Lung (tissue), 12 donors: ENCODE results near the gene SUCO. TPM values are rescaled to one million over a fixed set of nuclear protein-coding genes. Genes with fewer than 3 reads are reported as not detected.

ENCODE experiments used
- ATAC-seq: fragments of 200-7000 bp; cut with Tn5 transposase; one replicate; pipeline ENCODE4 v1.9.1; 2020; ENCODE audit warnings: moderate number of reproducible peaks; ENCODE audit not compliant: insufficient read depth, low FRiP score
- DNase-seq, 3 donors: peaks; one replicate each; pipeline ENCODE4 v3.0.0-alpha.2; 2013 to 2017
- H3K27ac ChIP-seq, 2 donors: one replicate each; pipeline ENCODE4 v1.5.1; 2013; ENCODE audit warnings: mild to moderate bottlenecking in 2 of 2, moderate library complexity in 2 of 2, control low read depth in 1 of 2, inconsistent platforms in 1 of 2, low read depth in 1 of 2, low read length in 1 of 2
- H3K27me3 ChIP-seq, 3 donors: one replicate each; pipeline ENCODE4 v1.5.1; 2013; ENCODE audit warnings: low read length in 2 of 3; ENCODE audit not compliant: control insufficient read depth in 3 of 3, insufficient read depth in 3 of 3
- H3K36me3 ChIP-seq, 4 donors: one replicate each; pipeline ENCODE4 v1.5.1; 2013; ENCODE audit warnings: low read length in 4 of 4, mild to moderate bottlenecking in 1 of 4, moderate library complexity in 1 of 4; ENCODE audit not compliant: control insufficient read depth in 4 of 4, insufficient read depth in 4 of 4
- H3K4me1 ChIP-seq, 5 donors: one replicate each; pipeline ENCODE4 v1.5.1; 2013; ENCODE audit warnings: low read length in 5 of 5, mild to moderate bottlenecking in 2 of 5, moderate library complexity in 1 of 5; ENCODE audit not compliant: control insufficient read depth in 5 of 5, insufficient read depth in 5 of 5
- H3K4me3 ChIP-seq: one replicate; pipeline ENCODE4 v1.5.1; 2013; ENCODE audit warnings: mild to moderate bottlenecking, control low read depth, moderate library complexity
- H3K9ac ChIP-seq, 2 donors: one replicate each; pipeline ENCODE4 v1.5.1; 2013; ENCODE audit warnings: low read length in 2 of 2, control low read depth in 1 of 2; ENCODE audit not compliant: insufficient read depth in 1 of 2
- H3K9me3 ChIP-seq, 4 donors: one replicate each; pipeline ENCODE4 v1.5.1; 2013; ENCODE audit warnings: low read length in 3 of 4, mild to moderate bottlenecking in 1 of 4, moderate library complexity in 1 of 4; ENCODE audit not compliant: control insufficient read depth in 4 of 4, insufficient read depth in 3 of 4
- CTCF ChIP-seq: IDR thresholded peaks from 2 replicates; pipeline ENCODE4 v1.5.1; 2012; ENCODE audit warnings: mild to moderate bottlenecking; ENCODE audit errors: control extremely low read depth, extremely low read depth
- WGBS, 2 donors: extraction: QIAGEN DNeasy Blood & Tissue Kit; methylation state at CpG; one replicate each; pipeline ENCODE4 v1.1.7; 2013; 5-methylcytosine and 5-hydroxymethylcytosine counted together
- polyA plus RNA-seq, 2 donors: library from polyadenylated mRNA; stranded (reverse); fragments of 200-250 nt; gene quantifications; one replicate each; pipeline ENCODE4 v1.2.1, GENCODE V29; 2013
- total RNA-seq, 2 donors: library from RNA; depleted of rRNA in 1 of 2; stranded (reverse); fragments of >200 nt in 1 of 2; gene quantifications; one replicate each; pipeline ENCODE4 v1.2.1, GENCODE V29; 2014 to 2021
- donor health status: control.
- donor health status: control.
- donor health status: Bipolar disorder and iron deficiency.
- donor health status: healthy.
- donor health status: DM: yes; HTN: yes; CAD: no.

Gene SUCO
- total and polyA plus RNA-seq, 4 donors, result 10.2 to 86.8 (median 22.0) TPM

GRCh38 chr1:172517081-172517480 is 15.9 kb upstream of the SUCO start:
- Histone ChIP-seq H3K4me3 (no peak overlapping the region), H3K4me1 (no peaks in the 10 kb centered on the region), H3K36me3 (no peaks in the 10 kb centered on the region), H3K27ac (no peak overlapping the region), H3K9me3 (no peaks in the 10 kb centered on the region), H3K27me3 (no peaks in the 10 kb centered on the region), H3K9ac (no peak overlapping the region)
- no peak for DNase-seq
- TF ChIP-seq CTCF, result no peak
- no peak for ATAC-seq
- 69 to 94% methylated on average over 1 of the region's 1 CpG for WGBS, 2 donors

- no peaks in the 10 kb centered on the region for H3K4me1 ChIP-seq
- DNase-seq (no peak), ATAC-seq (no peak)
- H3K4me3 ChIP-seq, result no peak overlapping the region
- no peaks in the 10 kb centered on the region for H3K36me3 ChIP-seq
- H3K27ac ChIP-seq, result no peak overlapping the region
- TF ChIP-seq CTCF, result no peak
- H3K27me3 ChIP-seq, result no peaks in the 10 kb centered on the region
- H3K9ac ChIP-seq, result no peak overlapping the region
- 95 to 96% methylated on average over 4 of the region's 4 CpGs for WGBS, 2 donors
- no peaks in the 10 kb centered on the region for H3K9me3 ChIP-seq
These were observed 15.4 kb upstream of the SUCO start for GRCh38 chr1:172517545-172517944.

GRCh38 chr1:172529304-172529703 is 3.6 kb upstream of the SUCO start:
- Histone ChIP-seq H3K4me1 (peaks cover 0 to 8% (median 3%) of the 10 kb centered on the region in 5 donors), H3K9ac (no peak overlapping the region), H3K9me3 (no peaks in the 10 kb centered on the region), H3K27ac (no peak overlapping the region), H3K27me3 (no peaks in the 10 kb centered on the region), H3K36me3 (no peaks in the 10 kb centered on the region), H3K4me3 (no peak overlapping the region)
- no peak for DNase-seq
- ATAC-seq, result no peak
- no peak for TF ChIP-seq CTCF
- 84 to 87% methylated on average over 4 of the region's 4 CpGs for WGBS, 2 donors

- no peak overlapping the region for H3K9ac ChIP-seq
- ATAC-seq, result no peak
- H3K4me1 ChIP-seq, result peaks cover 0 to 14% (median 7%) of the 10 kb centered on the region in 5 donors
- no peaks in the 10 kb centered on the region for H3K9me3 ChIP-seq
- no peak for DNase-seq
- no peaks in the 10 kb centered on the region for H3K36me3 ChIP-seq
- WGBS, 2 donors, result 49 to 62% methylated on average over 2 of the region's 2 CpGs
- H3K27ac ChIP-seq, result no peak overlapping the region
- TF ChIP-seq CTCF, result no peak
- no peaks in the 10 kb centered on the region for H3K27me3 ChIP-seq
- H3K4me3 ChIP-seq, result no peak overlapping the region
These were observed 3.0 kb upstream of the SUCO start for GRCh38 chr1:172530000-172530399.
